Spleen (tissue), 7 donors: ENCODE measurements around the gene SCN9A.

Experiments used
- POLR2A ChIP-seq, 3 donors: fragments of 450-650 bp; IDR thresholded peaks; one replicate each; pipeline ENCODE4 v1.5.1; 2017; ENCODE audit warnings: antibody characterized with exemption in 3 of 3, mild to moderate bottlenecking in 1 of 3
- TF ChIP-seq, protein P1 (sequence below), 11 experiments: fragments of 200-600 bp in 7 of 11; fragments of 450-650 bp in 4 of 11; sonication (generic) in 4 of 11; IDR thresholded peaks in 8 of 11; conservative IDR thresholded peaks in 3 of 11; 1 replicate in 7 of 11; 2 replicates in 4 of 11; pipeline versions ENCODE4 v1.4.0 to v1.8.0; 2016 to 2021; ENCODE audit warnings: antibody characterized with exemption in 11 of 11, inconsistent platforms in 4 of 11, mild to moderate bottlenecking in 1 of 11
- donor health status: DM: no; HTN: no; CAD: no; lungs with moderate emphysema.
- donor health status: DM: no; HTN: no; CAD: no.
- donor health status: DM: no; HTN: no; CAD: no.

DNA sequence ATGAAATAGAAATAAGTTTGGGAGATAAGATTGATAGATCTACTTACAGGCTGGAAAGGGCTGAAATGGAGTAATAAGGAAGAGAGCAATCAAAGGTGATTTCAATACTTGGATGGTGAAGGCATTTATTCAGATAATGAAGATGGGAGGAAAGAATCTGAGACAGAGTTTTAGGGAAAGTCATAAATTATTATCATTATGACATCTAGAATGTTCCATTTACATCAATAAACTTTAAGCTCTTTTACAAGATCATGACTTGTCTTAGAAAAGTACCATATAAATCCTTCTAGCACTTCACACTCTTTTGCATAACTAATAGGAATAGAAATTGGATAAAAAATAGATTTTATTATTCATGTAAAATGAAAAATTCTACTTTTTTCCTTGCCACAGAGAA, 2.2 kb downstream of the SCN9A start:
- TF ChIP-seq, protein P1, sequence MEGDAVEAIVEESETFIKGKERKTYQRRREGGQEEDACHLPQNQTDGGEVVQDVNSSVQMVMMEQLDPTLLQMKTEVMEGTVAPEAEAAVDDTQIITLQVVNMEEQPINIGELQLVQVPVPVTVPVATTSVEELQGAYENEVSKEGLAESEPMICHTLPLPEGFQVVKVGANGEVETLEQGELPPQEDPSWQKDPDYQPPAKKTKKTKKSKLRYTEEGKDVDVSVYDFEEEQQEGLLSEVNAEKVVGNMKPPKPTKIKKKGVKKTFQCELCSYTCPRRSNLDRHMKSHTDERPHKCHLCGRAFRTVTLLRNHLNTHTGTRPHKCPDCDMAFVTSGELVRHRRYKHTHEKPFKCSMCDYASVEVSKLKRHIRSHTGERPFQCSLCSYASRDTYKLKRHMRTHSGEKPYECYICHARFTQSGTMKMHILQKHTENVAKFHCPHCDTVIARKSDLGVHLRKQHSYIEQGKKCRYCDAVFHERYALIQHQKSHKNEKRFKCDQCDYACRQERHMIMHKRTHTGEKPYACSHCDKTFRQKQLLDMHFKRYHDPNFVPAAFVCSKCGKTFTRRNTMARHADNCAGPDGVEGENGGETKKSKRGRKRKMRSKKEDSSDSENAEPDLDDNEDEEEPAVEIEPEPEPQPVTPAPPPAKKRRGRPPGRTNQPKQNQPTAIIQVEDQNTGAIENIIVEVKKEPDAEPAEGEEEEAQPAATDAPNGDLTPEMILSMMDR (IDR thresholded peaks at IDR 0.05 in 8 of 11, conservative IDR thresholded peaks at IDR 0.05 in 3 of 11) = no peak
- no peak for TF ChIP-seq POLR2A (IDR thresholded peaks at IDR 0.05)
